ENCODE measurements around the gene SLC12A8. TPM values are rescaled to one million over a fixed set of nuclear protein-coding genes. Genes with fewer than 3 reads are reported as not detected.

The SLC12A8 gene
- total and polyA plus RNA-seq, 2 donors (not counting 1 experiment from before 2014, with no cell fraction given): 0.57 to 1.1 TPM

DNA sequence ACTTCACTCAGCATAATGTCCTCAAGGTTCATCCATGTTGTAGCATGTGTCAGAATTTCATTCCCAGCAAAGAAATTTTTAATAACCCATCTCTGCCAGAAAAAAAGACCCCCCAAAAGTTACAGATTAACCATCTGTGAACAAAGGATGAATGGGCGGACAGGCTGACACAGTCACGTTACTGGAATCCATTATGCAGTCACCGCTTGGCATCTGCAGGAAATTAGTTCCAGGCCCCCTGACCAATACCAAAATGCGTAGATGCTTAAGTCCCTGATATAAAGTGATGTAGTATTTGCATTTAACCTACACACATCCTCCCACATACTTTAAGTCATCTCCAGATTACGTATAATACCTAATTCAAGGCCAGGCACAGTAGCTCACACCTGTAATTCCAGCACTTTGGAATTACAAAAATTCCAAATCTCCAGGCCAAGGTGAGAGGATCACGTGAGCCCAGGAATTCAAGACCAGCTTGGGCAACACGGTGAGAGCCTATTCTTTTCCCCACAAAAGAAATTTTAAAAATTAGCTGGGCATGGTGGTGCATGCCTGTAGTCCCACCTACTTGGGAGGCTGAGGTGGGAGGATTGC, 1.5 kb upstream of the SLC12A8 start:
- peak overlapping the region; percentile 2 for H3K4me3 Mint-ChIP-seq
- no peak overlapping the region for H3K27ac ChIP-seq (ENCODE audit: low read length in 2 of 2)
- intact Hi-C loops (cut with micrococcal nuclease): no loop called here
- no peak for TF ChIP-seq EZH2 (IDR thresholded peaks at IDR 0.05; ENCODE audit: borderline replicate concordance, insufficient read depth, low read depth, low read length, poor library complexity, severe bottlenecking)
- TF ChIP-seq, protein P1, sequence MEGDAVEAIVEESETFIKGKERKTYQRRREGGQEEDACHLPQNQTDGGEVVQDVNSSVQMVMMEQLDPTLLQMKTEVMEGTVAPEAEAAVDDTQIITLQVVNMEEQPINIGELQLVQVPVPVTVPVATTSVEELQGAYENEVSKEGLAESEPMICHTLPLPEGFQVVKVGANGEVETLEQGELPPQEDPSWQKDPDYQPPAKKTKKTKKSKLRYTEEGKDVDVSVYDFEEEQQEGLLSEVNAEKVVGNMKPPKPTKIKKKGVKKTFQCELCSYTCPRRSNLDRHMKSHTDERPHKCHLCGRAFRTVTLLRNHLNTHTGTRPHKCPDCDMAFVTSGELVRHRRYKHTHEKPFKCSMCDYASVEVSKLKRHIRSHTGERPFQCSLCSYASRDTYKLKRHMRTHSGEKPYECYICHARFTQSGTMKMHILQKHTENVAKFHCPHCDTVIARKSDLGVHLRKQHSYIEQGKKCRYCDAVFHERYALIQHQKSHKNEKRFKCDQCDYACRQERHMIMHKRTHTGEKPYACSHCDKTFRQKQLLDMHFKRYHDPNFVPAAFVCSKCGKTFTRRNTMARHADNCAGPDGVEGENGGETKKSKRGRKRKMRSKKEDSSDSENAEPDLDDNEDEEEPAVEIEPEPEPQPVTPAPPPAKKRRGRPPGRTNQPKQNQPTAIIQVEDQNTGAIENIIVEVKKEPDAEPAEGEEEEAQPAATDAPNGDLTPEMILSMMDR (IDR thresholded peaks at IDR 0.05): no peak
- H3K27me3 Mint-ChIP-seq: peaks cover 38% of the 10 kb centered on the region
- H3K27ac Mint-ChIP-seq: no peak overlapping the region
- H3K9me3 Mint-ChIP-seq (ENCODE audit: insufficient read depth): no peaks in the 10 kb centered on the region
- no peaks in the 10 kb centered on the region for H3K79me2 ChIP-seq (ENCODE audit: control insufficient read depth, insufficient read depth, low read length)
- WGBS (ENCODE audit: insufficient coverage): 80% methylated on average over 2 of the region's 7 CpGs
- peaks cover 10% of the 10 kb centered on the region for H3K4me1 Mint-ChIP-seq
- DNase-seq: no peak
- H2AFZ ChIP-seq (ENCODE audit: insufficient read depth, low read depth, low read length, poor library complexity, severe bottlenecking): no peak overlapping the region
- no peak overlapping the region for H3K4me3 ChIP-seq (ENCODE audit: control extremely low read depth in 1 of 5, extremely low read depth in 1 of 5, insufficient read depth in 1 of 5, low read depth in 2 of 5, low read length in 4 of 5)
- H4K20me1 ChIP-seq (ENCODE audit: control insufficient read depth, insufficient read depth, low read length, poor library complexity, severe bottlenecking): no peaks in the 10 kb centered on the region
- no peaks in the 10 kb centered on the region for H3K36me3 ChIP-seq (replicated peaks in 1 of 2; ENCODE audit: control extremely low read depth in 1 of 2, control insufficient read depth in 1 of 2, extremely low read depth in 1 of 2, insufficient read depth in 2 of 2, low read length in 1 of 2)
- H3K4me2 ChIP-seq (replicated peaks; ENCODE audit: low read depth, low read length, poor library complexity, severe bottlenecking): no peak overlapping the region
- no peak overlapping the region for H3K9ac ChIP-seq (ENCODE audit: low read length)
- ChIA-PET CTCF (no interaction called here), POLR2A (no interaction called here)
- H3K4me1 ChIP-seq (ENCODE audit: control insufficient read depth in 2 of 2, insufficient read depth in 2 of 2, low read length in 2 of 2): peaks cover 9 to 16% of the 10 kb centered on the region in 2 donors
- peaks cover 0 to 40% (median 27%) of the 10 kb centered on the region in 4 experiments for H3K27me3 ChIP-seq (replicated peaks in 1 of 4; ENCODE audit: control extremely low read depth in 1 of 4, control insufficient read depth in 3 of 4, insufficient read depth in 4 of 4, low read length in 3 of 4)
- ATAC-seq (ENCODE audit: low read depth): no peak
- H3K9me3 ChIP-seq (ENCODE audit: control extremely low read depth in 1 of 3, control insufficient read depth in 2 of 3, insufficient read depth in 1 of 3, low read length in 2 of 3): peaks cover 0 to 5% (median 0%) of the 10 kb centered on the region in 3 donors

DNA sequence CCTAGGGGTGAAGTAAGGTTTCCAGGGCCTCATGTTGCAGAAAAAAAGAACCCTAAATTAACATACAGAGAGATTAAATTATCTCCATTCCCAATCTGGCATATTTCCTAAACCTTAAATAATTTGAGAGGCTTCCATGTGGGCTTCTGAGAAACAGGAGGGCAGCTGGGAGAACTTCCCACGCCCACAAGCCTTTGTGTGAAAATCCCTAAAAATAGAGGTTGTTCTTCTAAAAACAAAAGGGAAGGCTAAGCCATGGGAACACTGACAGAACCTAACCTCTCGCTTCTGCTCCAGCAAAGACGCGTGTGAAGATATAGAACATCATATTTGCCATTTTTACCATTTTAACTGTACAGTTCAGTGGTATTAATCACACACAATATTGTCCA, 812 bp upstream of the SLC12A8 start:
- intact Hi-C loops (cut with micrococcal nuclease): no loop called here
- H3K27me3 ChIP-seq (replicated peaks in 1 of 4; ENCODE audit: control extremely low read depth in 1 of 4, control insufficient read depth in 3 of 4, insufficient read depth in 4 of 4, low read length in 3 of 4): peaks cover 0 to 43% (median 29%) of the 10 kb centered on the region in 4 experiments
- no peak overlapping the region for H2AFZ ChIP-seq (ENCODE audit: insufficient read depth, low read depth, low read length, poor library complexity, severe bottlenecking)
- no peak for DNase-seq
- H3K4me1 ChIP-seq (ENCODE audit: control insufficient read depth in 2 of 2, insufficient read depth in 2 of 2, low read length in 2 of 2): peaks cover 9 to 16% of the 10 kb centered on the region in 2 donors
- 95% methylated on average over 4 of the region's 4 CpGs for WGBS (ENCODE audit: insufficient coverage)
- Mint-ChIP-seq H3K27ac (no peak overlapping the region), H3K4me1 (peaks cover 10% of the 10 kb centered on the region), H3K9me3 (ENCODE audit: insufficient read depth) (no peaks in the 10 kb centered on the region), H3K4me3 (peak overlapping the region; percentile 49), H3K27me3 (peaks cover 40% of the 10 kb centered on the region)
- no peak overlapping the region for H3K27ac ChIP-seq (ENCODE audit: low read length in 2 of 2)
- no peaks in the 10 kb centered on the region for H4K20me1 ChIP-seq (ENCODE audit: control insufficient read depth, insufficient read depth, low read length, poor library complexity, severe bottlenecking)
- peaks cover 0 to 5% (median 0%) of the 10 kb centered on the region in 3 donors for H3K9me3 ChIP-seq (ENCODE audit: control extremely low read depth in 1 of 3, control insufficient read depth in 2 of 3, insufficient read depth in 1 of 3, low read length in 2 of 3)
- H3K4me3 ChIP-seq (ENCODE audit: control extremely low read depth in 1 of 5, extremely low read depth in 1 of 5, insufficient read depth in 1 of 5, low read depth in 2 of 5, low read length in 4 of 5): no peak overlapping the region
- ChIA-PET CTCF (no interaction called here), POLR2A (no interaction called here)
- H3K79me2 ChIP-seq (ENCODE audit: control insufficient read depth, insufficient read depth, low read length): no peaks in the 10 kb centered on the region
- H3K36me3 ChIP-seq (replicated peaks in 1 of 2; ENCODE audit: control extremely low read depth in 1 of 2, control insufficient read depth in 1 of 2, extremely low read depth in 1 of 2, insufficient read depth in 2 of 2, low read length in 1 of 2): no peaks in the 10 kb centered on the region
- TF ChIP-seq, protein P1 (IDR thresholded peaks at IDR 0.05): no peak
- TF ChIP-seq EZH2 (IDR thresholded peaks at IDR 0.05; ENCODE audit: borderline replicate concordance, insufficient read depth, low read depth, low read length, poor library complexity, severe bottlenecking): no peak
- H3K4me2 ChIP-seq (replicated peaks; ENCODE audit: low read depth, low read length, poor library complexity, severe bottlenecking): no peak overlapping the region
- H3K9ac ChIP-seq (ENCODE audit: low read length): no peak overlapping the region
- no peak for ATAC-seq (ENCODE audit: low read depth)

Data from B cell (primary cell).